Frontal cortex (tissue), 4 donors: Measurements from ENCODE around the gene BTN3A1. TPM values are rescaled to one million over a fixed set of nuclear protein-coding genes. Genes with fewer than 3 reads are reported as not detected.
"Not testable (repeated sequence)": the region's sequence is repeated elsewhere in the genome, so short reads cannot be mapped to it uniquely, and the experiment has no call there.

Source experiments
- DNase-seq, 2 donors: peaks; one replicate each; pipeline ENCODE4 v3.0.0; 2012; ENCODE audit warnings: low spot score in 2 of 2
- FAIRE-seq: peaks from 2 replicates; lab custom pipeline; 2012; peaks lifted over from hg19 to GRCh38; lab: Jason Lieb, UNC
- total RNA-seq: library from RNA; depleted of rRNA; stranded (reverse); fragments of >200 nt; gene quantifications from one replicate; pipeline ENCODE4 v1.2.3, GENCODE V29; 2014
- donor health status: control.
- donor health status: control.
- donor health status: control.

BTN3A1 gene
- total RNA-seq, 1 donor from 2014 or later, result 19.6 TPM

- FAIRE-seq, DNase-seq: not testable (repeated sequence)
Measured at GRCh38 chr6:26378143-26378542, 23.9 kb upstream of the BTN3A1 start.

- FAIRE-seq (no peak), DNase-seq (no peak)
Measured at GRCh38 chr6:26379292-26379691, 22.8 kb upstream of the BTN3A1 start.

- DNase-seq, result no peak
- no peak for FAIRE-seq
Measured at GRCh38 chr6:26379740-26380139, 22.3 kb upstream of the BTN3A1 start.

- FAIRE-seq (no peak), DNase-seq (no peak)
Measured at GRCh38 chr6:26380256-26380655, 21.8 kb upstream of the BTN3A1 start.

- no peak for FAIRE-seq
Measured at GRCh38 chr6:26382121-26382520, 20.0 kb upstream of the BTN3A1 start.

GRCh38 chr6:26383624-26384417 lies 18.3 kb upstream of the BTN3A1 start:
- no peak for DNase-seq
- FAIRE-seq, result no peak

More at GRCh38 chr6:26382121-26382520, 20.0 kb upstream of the BTN3A1 start:
- no peak for DNase-seq

- FAIRE-seq (no peak), DNase-seq (no peak)
Measured at GRCh38 chr6:26385734-26386125, 16.3 kb upstream of the BTN3A1 start.

- no peak for DNase-seq
- FAIRE-seq, result no peak
Measured at GRCh38 chr6:26387565-26387964, 14.5 kb upstream of the BTN3A1 start.

GRCh38 chr6:26388014-26388413 lies 14.1 kb upstream of the BTN3A1 start:
- no peak for FAIRE-seq
- no peak for DNase-seq

GRCh38 chr6:26388441-26388840 lies 13.6 kb upstream of the BTN3A1 start:
- DNase-seq, result no peak
- no peak for FAIRE-seq

GRCh38 chr6:26389349-26389894 lies 12.7 kb upstream of the BTN3A1 start:
- DNase-seq (no peak), FAIRE-seq (no peak)

GRCh38 chr6:26390531-26390930 lies 11.5 kb upstream of the BTN3A1 start:
- no peak for FAIRE-seq
- DNase-seq, result no peak

- DNase-seq (no peak), FAIRE-seq (no peak)
Measured at GRCh38 chr6:26392932-26393636, 9.0 kb upstream of the BTN3A1 start.

- FAIRE-seq, result no peak
Measured at GRCh38 chr6:26394289-26394688, 7.8 kb upstream of the BTN3A1 start.

GRCh38 chr6:26398555-26398954 lies 3.5 kb upstream of the BTN3A1 start:
- no peak for DNase-seq
- FAIRE-seq, result no peak

More at GRCh38 chr6:26394289-26394688, 7.8 kb upstream of the BTN3A1 start:
- no peak for DNase-seq

- no peak for DNase-seq
- FAIRE-seq, result no peak
Measured at GRCh38 chr6:26400626-26401025, 1.4 kb upstream of the BTN3A1 start.

- no peak for DNase-seq
- FAIRE-seq, result no peak
Measured at GRCh38 chr6:26401389-26401986, 587 bp upstream of the BTN3A1 start.

- DNase-seq, result no peak
- no peak for FAIRE-seq
Measured at GRCh38 chr6:26403893-26404292, 1.8 kb downstream of the BTN3A1 start.

GRCh38 chr6:26404546-26404945 lies 2.5 kb downstream of the BTN3A1 start:
- DNase-seq (no peak), FAIRE-seq (no peak)

GRCh38 chr6:26408828-26409730 lies 7.0 kb downstream of the BTN3A1 start:
- DNase-seq (no peak), FAIRE-seq (no peak)
